SK-N-SH treated with all-trans-retinoic acid at 6 μM for 48 hours (cell line): ENCODE results near the gene HS3ST3A1.

ENCODE experiments used
- ATAC-seq: fragments of 200-7000 bp; cut with Tn5 transposase; 3 replicates; pipeline ENCODE4 v1.9.1; 2020; ENCODE audit warnings: mild to moderate bottlenecking, moderate library complexity
- ARNTL ChIP-seq: fragments of 450-650 bp; formaldehyde crosslinking; IDR thresholded peaks from 2 replicates; pipeline ENCODE4 v1.5.0; 2020; ENCODE audit warnings: low read depth, mild to moderate bottlenecking, moderate library complexity, borderline replicate concordance
- CREB5 ChIP-seq: fragments of 250-450 bp; sonication (Bioruptor Pico); IDR thresholded peaks from 2 replicates; pipeline ENCODE4 v1.5.1; 2020; ENCODE audit warnings: low read depth, mild to moderate bottlenecking, moderate library complexity
- CSDC2 ChIP-seq: fragments of 250-450 bp; sonication (Bioruptor Pico); IDR thresholded peaks from 2 replicates; pipeline ENCODE4 v1.5.0; 2020; ENCODE audit warnings: mild to moderate bottlenecking, moderate library complexity
- CSRNP3 ChIP-seq: fragments of 250-450 bp; sonication (Bioruptor Pico); IDR thresholded peaks from 2 replicates; pipeline ENCODE4 v1.5.1; 2021; ENCODE audit warnings: mild to moderate bottlenecking, moderate library complexity
- ESRRG ChIP-seq: fragments of 250-450 bp; sonication (Bioruptor Pico); IDR thresholded peaks from 2 replicates; pipeline ENCODE4 v1.6.1; 2021; ENCODE audit warnings: mild to moderate bottlenecking
- GLIS3 ChIP-seq: fragments of 250-450 bp; sonication (Bioruptor Pico); IDR thresholded peaks from 2 replicates; pipeline ENCODE4 v1.5.0; 2020; ENCODE audit warnings: mild to moderate bottlenecking, moderate library complexity
- ISL1 ChIP-seq: fragments of 250-450 bp; sonication (Bioruptor Pico); IDR thresholded peaks from 2 replicates; pipeline ENCODE4 v2.1.2; 2022; ENCODE audit warnings: mild to moderate bottlenecking, moderate library complexity
- OSR1 ChIP-seq: fragments of 250-450 bp; sonication (Bioruptor Pico); IDR thresholded peaks from 2 replicates; pipeline ENCODE4 v1.8.0; 2022; ENCODE audit warnings: moderate library complexity, mild to moderate bottlenecking, inconsistent platforms
- POU6F1 ChIP-seq: fragments of 250-450 bp; sonication (Bioruptor Pico); IDR thresholded peaks from 2 replicates; pipeline ENCODE4 v1.8.0; 2021; ENCODE audit warnings: low read depth, mild to moderate bottlenecking, moderate library complexity, borderline replicate concordance
- PPARA ChIP-seq: fragments of 250-450 bp; sonication (Bioruptor Pico); IDR thresholded peaks from 2 replicates; pipeline ENCODE4 v1.5.0; 2020; ENCODE audit warnings: mild to moderate bottlenecking, borderline replicate concordance
- RARB ChIP-seq: fragments of 250-450 bp; sonication (Bioruptor Pico); IDR thresholded peaks from 2 replicates; pipeline ENCODE4 v1.8.0; 2021; ENCODE audit warnings: mild to moderate bottlenecking, moderate library complexity
- SNAI2 ChIP-seq: fragments of 250-450 bp; sonication (Bioruptor Pico); IDR thresholded peaks from 2 replicates; pipeline ENCODE4 v1.5.0; 2020; ENCODE audit warnings: mild to moderate bottlenecking, moderate library complexity
- TCF4 ChIP-seq: fragments of 250-450 bp; sonication (Bioruptor Pico); IDR thresholded peaks from 2 replicates; pipeline ENCODE4 v1.8.0; 2021; ENCODE audit warnings: mild to moderate bottlenecking, moderate library complexity, borderline replicate concordance
- TOX ChIP-seq: fragments of 250-450 bp; sonication (Bioruptor Pico); IDR thresholded peaks from 2 replicates; pipeline ENCODE4 v1.8.0; 2021; ENCODE audit warnings: mild to moderate bottlenecking, moderate library complexity, borderline replicate concordance
- TSHZ2 ChIP-seq: fragments of 250-450 bp; sonication (Bioruptor Pico); IDR thresholded peaks from 2 replicates; pipeline ENCODE4 v1.5.0; 2020; ENCODE audit warnings: mild to moderate bottlenecking, moderate library complexity
- ZC3H10 ChIP-seq: fragments of 250-450 bp; sonication (Bioruptor Pico); IDR thresholded peaks from 2 replicates; pipeline ENCODE4 v1.5.1; 2021; ENCODE audit warnings: mild to moderate bottlenecking, moderate library complexity
- ZFP30 ChIP-seq: fragments of 450-650 bp; formaldehyde crosslinking; IDR thresholded peaks from 2 replicates; pipeline ENCODE4 v1.5.0; 2022; ENCODE audit warnings: mild to moderate bottlenecking, moderate library complexity
- ZNF565 ChIP-seq: fragments of 450-650 bp; formaldehyde crosslinking; conservative IDR thresholded peaks from 2 replicates; pipeline ENCODE4 v1.5.0; 2020; ENCODE audit warnings: low read depth, mild to moderate bottlenecking, moderate library complexity
- ZNF70 ChIP-seq: fragments of 450-650 bp; formaldehyde crosslinking; IDR thresholded peaks from 2 replicates; pipeline ENCODE4 v1.5.0; 2020; ENCODE audit warnings: mild to moderate bottlenecking, moderate library complexity
- TF ChIP-seq, protein P1 (sequence below): fragments of 250-450 bp; sonication (Bioruptor Pico); IDR thresholded peaks from 2 replicates; pipeline ENCODE4 v1.8.0; 2020; ENCODE audit warnings: mild to moderate bottlenecking, moderate library complexity, borderline replicate concordance

Gene HS3ST3A1

DNA sequence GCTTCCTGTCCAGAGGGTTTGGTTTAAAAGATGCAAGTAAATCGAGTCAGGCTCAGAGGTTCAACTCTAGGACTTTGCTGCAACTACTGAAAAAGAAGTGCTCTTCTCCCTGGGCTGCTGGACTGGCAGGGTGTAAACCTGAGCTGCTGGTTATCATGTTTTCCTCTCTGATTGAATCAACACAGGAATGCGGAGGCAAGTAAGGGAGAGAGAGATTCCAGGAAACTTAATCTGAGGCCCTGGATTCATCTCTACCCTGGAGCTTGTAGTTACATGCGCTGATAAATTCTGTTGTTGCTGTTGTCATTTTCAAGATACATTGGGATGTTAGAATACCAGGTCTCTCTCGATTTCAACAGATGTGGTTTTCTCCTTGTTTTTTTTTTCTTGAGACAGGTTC, 8.2 kb upstream of the HS3ST3A1 start:
- TF ChIP-seq SNAI2 (CRISPR knock-in tag) (no peak), CSDC2 (CRISPR knock-in tag) (no peak), ZNF70 (no peak), RARB (CRISPR knock-in tag) (no peak), GLIS3 (no peak), ZFP30 (CRISPR knock-in tag) (no peak), ZC3H10 (CRISPR knock-in tag) (no peak), ZNF565 (CRISPR knock-in tag) (no peak), ESRRG (CRISPR knock-in tag) (no peak), ARNTL (CRISPR knock-in tag) (no peak), TSHZ2 (CRISPR knock-in tag) (no peak), CREB5 (no peak), TOX (CRISPR knock-in tag) (no peak), TCF4 (no peak), POU6F1 (CRISPR knock-in tag) (no peak), PPARA (CRISPR knock-in tag) (no peak), ISL1 (no peak)
- TF ChIP-seq, protein P1, sequence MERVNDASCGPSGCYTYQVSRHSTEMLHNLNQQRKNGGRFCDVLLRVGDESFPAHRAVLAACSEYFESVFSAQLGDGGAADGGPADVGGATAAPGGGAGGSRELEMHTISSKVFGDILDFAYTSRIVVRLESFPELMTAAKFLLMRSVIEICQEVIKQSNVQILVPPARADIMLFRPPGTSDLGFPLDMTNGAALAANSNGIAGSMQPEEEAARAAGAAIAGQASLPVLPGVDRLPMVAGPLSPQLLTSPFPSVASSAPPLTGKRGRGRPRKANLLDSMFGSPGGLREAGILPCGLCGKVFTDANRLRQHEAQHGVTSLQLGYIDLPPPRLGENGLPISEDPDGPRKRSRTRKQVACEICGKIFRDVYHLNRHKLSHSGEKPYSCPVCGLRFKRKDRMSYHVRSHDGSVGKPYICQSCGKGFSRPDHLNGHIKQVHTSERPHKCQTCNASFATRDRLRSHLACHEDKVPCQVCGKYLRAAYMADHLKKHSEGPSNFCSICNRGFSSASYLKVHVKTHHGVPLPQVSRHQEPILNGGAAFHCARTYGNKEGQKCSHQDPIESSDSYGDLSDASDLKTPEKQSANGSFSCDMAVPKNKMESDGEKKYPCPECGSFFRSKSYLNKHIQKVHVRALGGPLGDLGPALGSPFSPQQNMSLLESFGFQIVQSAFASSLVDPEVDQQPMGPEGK = no peak
- ATAC-seq = peak; percentile 81

- ATAC-seq = peak; percentile 42
- TF ChIP-seq POU6F1 (CRISPR knock-in tag) (no peak), OSR1 (CRISPR knock-in tag) (no peak)
Observed at GRCh38 chr17:13601322-13601775, 380 bp downstream of the HS3ST3A1 start.

- TF ChIP-seq CSRNP3 (CRISPR knock-in tag) = no peak
- no peak for TF ChIP-seq GLIS3
- no peak for TF ChIP-seq ESRRG (CRISPR knock-in tag)
- TF ChIP-seq RARB (CRISPR knock-in tag) = no peak
Observed at GRCh38 chr17:13600475-13601321, 1.0 kb downstream of the HS3ST3A1 start.

More at GRCh38 chr17:13600475-13601321, 1.0 kb downstream of the HS3ST3A1 start:
- peak; percentile 13 for ATAC-seq
